HepG2 (cell line): ENCODE measurements around the gene CCDC201.

ENCODE experiments used
- FOSL1 ChIP-seq: sonication (generic); formaldehyde crosslinking; IDR thresholded peaks from 2 replicates; pipeline ENCODE4 v1.9.0; 2021; ENCODE audit warnings: missing genetic modification reagents, borderline replicate concordance
- KAT7 ChIP-seq: IDR thresholded peaks from 2 replicates; pipeline ENCODE4 v1.6.1; 2018; ENCODE audit warnings: borderline replicate concordance, missing compliant biosample characterization
- POLR2A ChIP-seq, 2 experiments: IDR thresholded peaks; 2 replicates each; pipeline ENCODE4 v1.6.1; 2011; ENCODE audit warnings: low read depth in 2 of 2, low read length in 2 of 2, mild to moderate bottlenecking in 1 of 2, moderate library complexity in 1 of 2; ENCODE audit not compliant: insufficient read depth in 1 of 2
- TBL1XR1 ChIP-seq: fragments of 150-350 bp; IDR thresholded peaks from 2 replicates; pipeline ENCODE4 v1.6.1; 2014; ENCODE audit warnings: borderline replicate concordance, low read length; ENCODE audit not compliant: partially characterized antibody
- ZNF274 ChIP-seq: sonication (generic); formaldehyde crosslinking; IDR thresholded peaks from 2 replicates; pipeline ENCODE4 v1.5.1; 2020; ENCODE audit warnings: mild to moderate bottlenecking, missing genetic modification reagents
- ZNF276 ChIP-seq: sonication (generic); formaldehyde crosslinking; IDR thresholded peaks from 2 replicates; pipeline ENCODE4 v1.4.0; 2020; ENCODE audit warnings: mild to moderate bottlenecking, low read depth, missing genetic modification reagents
- ZNF329 ChIP-seq: sonication (generic); formaldehyde crosslinking; IDR thresholded peaks from 2 replicates; pipeline ENCODE4 v1.9.0; 2021; ENCODE audit warnings: low read depth, mild to moderate bottlenecking, missing genetic modification reagents
- TF ChIP-seq, protein P1 (sequence below): sonication (generic); formaldehyde crosslinking; conservative IDR thresholded peaks from 2 replicates; pipeline ENCODE4 v1.8.1; 2023; ENCODE audit warnings: missing genetic modification reagents
- TF ChIP-seq, protein P2 (sequence below): sonication (generic); formaldehyde crosslinking; IDR thresholded peaks from 2 replicates; pipeline ENCODE4 v1.5.0; 2020; ENCODE audit warnings: mild to moderate bottlenecking, missing genetic modification reagents, moderate library complexity

DNA sequence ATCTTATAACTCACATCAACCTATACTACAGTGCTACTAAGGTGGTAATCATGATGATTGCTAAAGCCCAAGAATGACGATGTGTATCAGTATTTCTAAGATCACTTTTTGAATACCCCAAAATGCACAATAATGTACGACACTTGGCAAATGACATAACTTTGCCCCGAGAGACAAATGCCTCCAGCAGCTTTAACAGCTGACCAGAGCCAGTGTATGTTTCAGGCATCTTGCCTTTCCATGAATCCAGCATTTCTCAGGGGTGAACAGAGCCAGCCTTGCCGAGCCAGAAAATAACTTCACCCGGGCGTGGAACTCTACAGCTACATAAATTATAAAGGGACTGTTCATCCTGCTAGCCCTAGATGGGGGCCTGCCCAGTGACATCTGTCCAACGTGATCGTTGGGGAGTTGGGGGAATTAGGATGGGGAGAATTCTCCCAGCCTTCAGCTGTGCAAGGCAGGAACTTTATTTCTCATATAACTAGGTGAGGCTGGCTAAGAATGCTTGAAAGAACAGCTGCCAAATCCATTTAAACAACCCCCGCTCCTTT is 46.4 kb upstream of the CCDC201 start:
- TF ChIP-seq ZNF276: no peak
- no peak for TF ChIP-seq ZNF274 (CRISPR knock-in tag)
- TF ChIP-seq, protein P1, sequence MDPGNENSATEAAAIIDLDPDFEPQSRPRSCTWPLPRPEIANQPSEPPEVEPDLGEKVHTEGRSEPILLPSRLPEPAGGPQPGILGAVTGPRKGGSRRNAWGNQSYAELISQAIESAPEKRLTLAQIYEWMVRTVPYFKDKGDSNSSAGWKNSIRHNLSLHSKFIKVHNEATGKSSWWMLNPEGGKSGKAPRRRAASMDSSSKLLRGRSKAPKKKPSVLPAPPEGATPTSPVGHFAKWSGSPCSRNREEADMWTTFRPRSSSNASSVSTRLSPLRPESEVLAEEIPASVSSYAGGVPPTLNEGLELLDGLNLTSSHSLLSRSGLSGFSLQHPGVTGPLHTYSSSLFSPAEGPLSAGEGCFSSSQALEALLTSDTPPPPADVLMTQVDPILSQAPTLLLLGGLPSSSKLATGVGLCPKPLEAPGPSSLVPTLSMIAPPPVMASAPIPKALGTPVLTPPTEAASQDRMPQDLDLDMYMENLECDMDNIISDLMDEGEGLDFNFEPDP (CRISPR knock-in tag): no peak
- no peak for TF ChIP-seq TBL1XR1
- TF ChIP-seq ZNF329: no peak
- no peak for TF ChIP-seq KAT7
- no peak for TF ChIP-seq FOSL1
- TF ChIP-seq, protein P2, sequence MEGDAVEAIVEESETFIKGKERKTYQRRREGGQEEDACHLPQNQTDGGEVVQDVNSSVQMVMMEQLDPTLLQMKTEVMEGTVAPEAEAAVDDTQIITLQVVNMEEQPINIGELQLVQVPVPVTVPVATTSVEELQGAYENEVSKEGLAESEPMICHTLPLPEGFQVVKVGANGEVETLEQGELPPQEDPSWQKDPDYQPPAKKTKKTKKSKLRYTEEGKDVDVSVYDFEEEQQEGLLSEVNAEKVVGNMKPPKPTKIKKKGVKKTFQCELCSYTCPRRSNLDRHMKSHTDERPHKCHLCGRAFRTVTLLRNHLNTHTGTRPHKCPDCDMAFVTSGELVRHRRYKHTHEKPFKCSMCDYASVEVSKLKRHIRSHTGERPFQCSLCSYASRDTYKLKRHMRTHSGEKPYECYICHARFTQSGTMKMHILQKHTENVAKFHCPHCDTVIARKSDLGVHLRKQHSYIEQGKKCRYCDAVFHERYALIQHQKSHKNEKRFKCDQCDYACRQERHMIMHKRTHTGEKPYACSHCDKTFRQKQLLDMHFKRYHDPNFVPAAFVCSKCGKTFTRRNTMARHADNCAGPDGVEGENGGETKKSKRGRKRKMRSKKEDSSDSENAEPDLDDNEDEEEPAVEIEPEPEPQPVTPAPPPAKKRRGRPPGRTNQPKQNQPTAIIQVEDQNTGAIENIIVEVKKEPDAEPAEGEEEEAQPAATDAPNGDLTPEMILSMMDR: no peak
- no peak for TF ChIP-seq POLR2A (IDR thresholded peaks at IDR 0.05; ENCODE audit: insufficient read depth in 1 of 2, low read depth in 2 of 2, low read length in 2 of 2)
